Endothelial cell of umbilical vein (primary cell): ENCODE measurements around the gene ALDH2.
"Not testable (repeated sequence)": the region's sequence is repeated elsewhere in the genome, so short reads cannot be mapped to it uniquely, and the experiment has no call there.

Experiments used
- CTCF ChIP-seq, 2 donors: IDR thresholded peaks; 1 replicate in 1 of 2; 2 replicates in 1 of 2; pipeline ENCODE4 v1.5.1; 2011; ENCODE audit warnings: low read length in 2 of 2, mild to moderate bottlenecking in 2 of 2, moderate library complexity in 2 of 2, control low read depth in 1 of 2, inconsistent platforms in 1 of 2, low read depth in 1 of 2; ENCODE audit not compliant: insufficient read depth in 1 of 2; ENCODE audit errors: extremely low read depth in 1 of 2
- EZH2 ChIP-seq: IDR thresholded peaks from 2 replicates; pipeline ENCODE4 v1.6.1; 2012; ENCODE audit warnings: borderline replicate concordance, low read depth, mild to moderate bottlenecking, moderate library complexity, low read length, inconsistent platforms; ENCODE audit not compliant: severe bottlenecking
- FOS ChIP-seq: IDR thresholded peaks from 2 replicates; pipeline ENCODE4 v1.6.1; 2011; ENCODE audit warnings: mild to moderate bottlenecking, low read length, moderate library complexity, borderline replicate concordance; ENCODE audit not compliant: insufficient read depth
- JUN ChIP-seq: IDR thresholded peaks from 2 replicates; pipeline ENCODE4 v1.6.1; 2011; ENCODE audit warnings: borderline replicate concordance, low read depth; ENCODE audit not compliant: insufficient read length, insufficient read depth
- MAX ChIP-seq: IDR thresholded peaks from 2 replicates; pipeline ENCODE4 v1.6.1; 2011; ENCODE audit not compliant: insufficient read depth, insufficient read length
- MYC ChIP-seq: IDR thresholded peaks from one replicate; pipeline ENCODE4 v1.6.1; 2011; ENCODE audit warnings: mild to moderate bottlenecking, low read depth, low read length
- POLR2A ChIP-seq: IDR thresholded peaks from 2 replicates; pipeline ENCODE4 v1.6.1; 2012; ENCODE audit warnings: low read depth, mild to moderate bottlenecking, control low read depth, low read length
- POLR2AphosphoS5 ChIP-seq: IDR thresholded peaks from 2 replicates; pipeline ENCODE4 v1.6.1; 2012; ENCODE audit warnings: low read depth, mild to moderate bottlenecking, control low read depth, low read length, moderate library complexity; ENCODE audit not compliant: insufficient read depth

- not testable (repeated sequence) for TF ChIP-seq CTCF (IDR thresholded peaks at IDR 0.05; ENCODE audit: extremely low read depth in 1 of 2, insufficient read depth in 1 of 2, low read depth in 1 of 2, low read length in 2 of 2); JUN; POLR2AphosphoS5; POLR2A; FOS; MYC; MAX; EZH2
These were observed 3.2 kb upstream of the ALDH2 start for GRCh38 chr12:111763552-111763951.
